H1 (cell line): ENCODE results near the gene SSMEM1. TPM values are rescaled to one million over a fixed set of nuclear protein-coding genes. Genes with fewer than 3 reads are reported as not detected.

ENCODE experiments used
- CTCF ChIA-PET: fragments of 300-600 bp; sonication (Branson Sonifier 250); formaldehyde crosslinking; loops from one replicate; lab custom pipeline; 2021; ENCODE audit not compliant: partially characterized antibody; lab: Charles Lee
- POLR2A ChIA-PET: fragments of 300-600 bp; sonication (Branson Sonifier 250); formaldehyde crosslinking; loops from one replicate; lab custom pipeline; 2021; ENCODE audit warnings: inconsistent platforms; ENCODE audit not compliant: partially characterized antibody; lab: Charles Lee
- DNase-seq, 2 experiments: peaks; one replicate each; pipeline versions ENCODE4 v3.0.0 to v3.0.0-alpha.2; 2010 to 2022; ENCODE audit warnings: low spot score in 2 of 2, low read depth in 1 of 2, mixed read lengths in 1 of 2
- FAIRE-seq: peaks from 2 replicates; lab custom pipeline; 2011; peaks lifted over from hg19 to GRCh38; lab: Jason Lieb, UNC
- H2AFZ ChIP-seq: 2 replicates; pipeline ENCODE4 v1.8.1; 2012; ENCODE audit warnings: low read length, inconsistent platforms
- H2AK5ac ChIP-seq: 2 replicates; pipeline ENCODE4 v1.6.1; 2013; ENCODE audit warnings: low read depth, low read length
- H2BK120ac ChIP-seq: replicated peaks from 2 replicates; pipeline ENCODE3; 2013; ENCODE audit warnings: low read depth, low read length, inconsistent platforms
- H2BK12ac ChIP-seq: 2 replicates; pipeline ENCODE4 v1.6.1; 2013; ENCODE audit warnings: low read depth, low read length
- H2BK15ac ChIP-seq: 2 replicates; pipeline ENCODE4 v1.6.1; 2013; ENCODE audit warnings: low read length
- H2BK20ac ChIP-seq: 2 replicates; pipeline ENCODE4 v1.6.1; 2013; ENCODE audit warnings: low read length
- H2BK5ac ChIP-seq: 2 replicates; pipeline ENCODE4 v1.6.1; 2013; ENCODE audit warnings: low read depth, low read length
- H3K14ac ChIP-seq: 2 replicates; pipeline ENCODE4 v1.6.1; 2013; ENCODE audit warnings: inconsistent platforms; ENCODE audit not compliant: insufficient read length
- H3K18ac ChIP-seq: 2 replicates; pipeline ENCODE4 v1.6.1; 2013; ENCODE audit warnings: low read length; ENCODE audit errors: extremely low read depth
- H3K23ac ChIP-seq: 2 replicates; pipeline ENCODE4 v1.6.1; 2013; ENCODE audit warnings: inconsistent platforms; ENCODE audit not compliant: insufficient read length
- H3K23me2 ChIP-seq: 2 replicates; pipeline ENCODE4 v1.6.1; 2013; ENCODE audit warnings: low read depth, low read length
- H3K27ac ChIP-seq: 2 replicates; pipeline ENCODE4 v1.6.1; 2011; ENCODE audit warnings: low read depth, low read length, inconsistent platforms
- H3K27me3 ChIP-seq, 4 experiments: replicated peaks in 1 of 4; 1 replicate in 1 of 4; 2 replicates in 3 of 4; pipeline versions ENCODE4 v1.6.1 to v1.8.1; 2011 to 2013; ENCODE audit warnings: low read length in 3 of 4, mild to moderate bottlenecking in 3 of 4, inconsistent platforms in 2 of 4, mixed read lengths in 2 of 4, moderate library complexity in 1 of 4; ENCODE audit not compliant: control insufficient read depth in 3 of 4, insufficient read depth in 3 of 4; ENCODE audit errors: extremely low read depth in 1 of 4
- H3K36me3 ChIP-seq, 4 experiments: 2 replicates each; pipeline versions ENCODE4 v1.6.1 to v1.8.1; 2011 to 2013; ENCODE audit warnings: mild to moderate bottlenecking in 4 of 4, low read length in 3 of 4, moderate library complexity in 2 of 4, control low read depth in 1 of 4, inconsistent platforms in 1 of 4; ENCODE audit not compliant: insufficient read depth in 4 of 4, control insufficient read depth in 2 of 4
- H3K4ac ChIP-seq: replicated peaks from 2 replicates; pipeline ENCODE3; 2013; ENCODE audit warnings: low read length, low read depth, mixed read lengths, inconsistent platforms; ENCODE audit not compliant: insufficient read length
- H3K4me1 ChIP-seq, 4 experiments: replicated peaks in 1 of 4; 1 replicate in 1 of 4; 2 replicates in 3 of 4; pipeline versions ENCODE4 v1.6.1 to v1.8.1; 2011 to 2013; ENCODE audit warnings: low read length in 3 of 4, inconsistent platforms in 2 of 4, mixed read lengths in 1 of 4; ENCODE audit not compliant: insufficient read depth in 4 of 4, control insufficient read depth in 3 of 4
- H3K4me2 ChIP-seq, 2 experiments: 2 replicates each; pipeline versions ENCODE4 v1.6.1 to v1.8.1; 2011 to 2013; ENCODE audit warnings: low read depth in 2 of 2, low read length in 2 of 2, control low read depth in 1 of 2, inconsistent platforms in 1 of 2, mild to moderate bottlenecking in 1 of 2; ENCODE audit not compliant: insufficient read depth in 1 of 2
- H3K4me3 ChIP-seq, 4 experiments: fragments of 200-600, 300-600 bp in 1 of 4; sonication (generic), shearing (Covaris generic), sonication (Bioruptor Twin) in 1 of 4; 2 replicates each; pipeline versions ENCODE4 v1.5.1 to v1.8.1; 2011 to 2016; ENCODE audit warnings: low read length in 4 of 4, low read depth in 3 of 4, control low read depth in 2 of 4, inconsistent platforms in 2 of 4, mild to moderate bottlenecking in 2 of 4, mixed read lengths in 1 of 4, moderate library complexity in 1 of 4; ENCODE audit not compliant: insufficient read depth in 2 of 4; ENCODE audit errors: extremely low read depth in 1 of 4
- H3K56ac ChIP-seq: replicated peaks from 2 replicates; pipeline ENCODE3; 2013; ENCODE audit warnings: low read depth, mild to moderate bottlenecking, mixed read lengths, low read length, inconsistent platforms; ENCODE audit not compliant: insufficient read length
- H3K79me1 ChIP-seq: 2 replicates; pipeline ENCODE4 v1.6.1; 2013; ENCODE audit warnings: low read depth, low read length, control low read depth
- H3K79me2 ChIP-seq, 2 experiments: 2 replicates each; pipeline versions ENCODE4 v1.6.1 to v1.8.1; 2012 to 2013; ENCODE audit warnings: low read length in 2 of 2, mild to moderate bottlenecking in 2 of 2, inconsistent platforms in 1 of 2; ENCODE audit not compliant: insufficient read depth in 2 of 2, control insufficient read depth in 1 of 2
- H3K9ac ChIP-seq, 4 experiments: replicated peaks in 1 of 4; 1 replicate in 1 of 4; 2 replicates in 3 of 4; pipeline versions ENCODE4 v1.6.1 to v1.8.1; 2011 to 2013; ENCODE audit warnings: low read depth in 3 of 4, low read length in 3 of 4, control low read depth in 2 of 4, mild to moderate bottlenecking in 2 of 4, moderate library complexity in 2 of 4, inconsistent platforms in 1 of 4; ENCODE audit errors: extremely low read depth in 1 of 4
- H3K9me3 ChIP-seq, 2 experiments: 2 replicates each; pipeline versions ENCODE4 v1.6.1 to v1.8.1; 2012 to 2013; ENCODE audit warnings: mild to moderate bottlenecking in 2 of 2, moderate library complexity in 2 of 2, control low read depth in 1 of 2, inconsistent platforms in 1 of 2, low read depth in 1 of 2, low read length in 1 of 2, mixed read lengths in 1 of 2; ENCODE audit not compliant: insufficient read depth in 2 of 2
- H4K20me1 ChIP-seq, 2 experiments: replicated peaks in 1 of 2; 2 replicates each; pipeline versions ENCODE3 to v1.8.1; 2011 to 2013; ENCODE audit warnings: inconsistent platforms in 2 of 2, low read length in 2 of 2, mild to moderate bottlenecking in 1 of 2; ENCODE audit not compliant: insufficient read depth in 2 of 2, control insufficient read depth in 1 of 2
- H4K5ac ChIP-seq: 2 replicates; pipeline ENCODE4 v1.6.1; 2013; ENCODE audit warnings: low read length, low read depth, mixed read lengths, inconsistent platforms; ENCODE audit not compliant: insufficient read length
- H4K8ac ChIP-seq: 2 replicates; pipeline ENCODE4 v1.8.0; 2013; ENCODE audit warnings: mild to moderate bottlenecking, moderate library complexity, low read length, inconsistent platforms; ENCODE audit not compliant: insufficient read depth; ENCODE audit errors: extremely low read depth
- H4K91ac ChIP-seq: replicated peaks from 2 replicates; pipeline ENCODE3; 2013; ENCODE audit warnings: low read length, mixed read lengths, inconsistent platforms; ENCODE audit not compliant: insufficient read length
- ASH2L ChIP-seq: fragments of 200-600, 300-600 bp; sonication (generic); IDR thresholded peaks from one replicate; pipeline ENCODE4 v1.7.1; 2017; ENCODE audit warnings: low read length
- CREB1 ChIP-seq: IDR thresholded peaks from 2 replicates; pipeline ENCODE4 v1.6.1; 2012; ENCODE audit warnings: inconsistent platforms
- KDM1A ChIP-seq: fragments of 200-600, 300-600 bp; sonication (generic); IDR thresholded peaks from 2 replicates; pipeline ENCODE4 v1.7.1; 2016; ENCODE audit warnings: mild to moderate bottlenecking, low read length, borderline replicate concordance
- NANOG ChIP-seq: IDR thresholded peaks from 2 replicates; pipeline ENCODE4 v1.6.1; 2011; ENCODE audit warnings: low read length, low read depth, mild to moderate bottlenecking, inconsistent platforms; ENCODE audit not compliant: insufficient read depth, poor library complexity, severe bottlenecking
- RNF2 ChIP-seq: fragments of 200-900, 300-1000 bp; sonication (generic); IDR thresholded peaks from 2 replicates; pipeline ENCODE4 v1.7.1; 2016; ENCODE audit warnings: borderline replicate concordance, low read depth, mild to moderate bottlenecking, antibody characterized with exemption, low read length; ENCODE audit not compliant: poor library complexity, severe bottlenecking; ENCODE audit errors: missing control alignments
- WGBS, 2 experiments: shearing (Covaris generic) in 1 of 2; methylation state at CpG; one replicate each; pipeline versions ENCODE4 v1.1.6 to v1.1.7; 2013 to 2015; ENCODE audit warnings: low lambda C conversion rate in 2 of 2, mixed read lengths in 2 of 2, inconsistent platforms in 1 of 2, low coverage in 1 of 2, missing lambda C conversion rate in 1 of 2; ENCODE audit not compliant: insufficient replicate concordance in 2 of 2, insufficient coverage in 1 of 2, insufficient read length in 1 of 2; ENCODE audit errors: extremely low coverage in 1 of 2, missing lambda C conversion rate in 1 of 2; 5-methylcytosine and 5-hydroxymethylcytosine counted together
- polyA plus RNA-seq, 7 experiments: library from polyadenylated mRNA; depleted of rRNA in 3 of 7; stranded (reverse) in 5 of 7; unstranded in 2 of 7; fragments of >200 nt in 5 of 7; fragments of 200-250 nt in 2 of 7; gene quantifications; 1 replicate in 5 of 7; 2 replicates in 1 of 7; 4 replicates in 1 of 7; pipeline versions ENCODE4 v1.2.1 to v1.2.3, GENCODE V29; 2011 to 2013; ENCODE audit warnings: missing spikeins in 2 of 7, mixed read lengths in 2 of 7
- total RNA-seq: library from RNA; stranded (reverse); fragmentation: NEBNext Ultra II Directional; extraction: Animal tissue kit (Norgen Biotek cat#: 25700); gene quantifications from 2 replicates; pipeline ENCODE4 v1.2.1, GENCODE V29; 2021

The SSMEM1 gene
- total and polyA plus RNA-seq, 2 of the 8 experiments (the other 6 are each of a cell fraction or from before 2014, with no cell fraction given) = not detected

- ChIA-PET CTCF (interaction anchor here (0.6 to 1.6 kb wide), 2 partner anchors 11 to 33 kb away, joined by 3 to 4 read pairs; no protein-coding TSS in a partner anchor), POLR2A (no interaction called here)
- Histone ChIP-seq H3K36me3 (no peaks in the 10 kb centered on the region), H2AFZ (no peak overlapping the region), H3K4me3 (no peak overlapping the region), H4K20me1 (no peaks in the 10 kb centered on the region), H3K79me2 (no peaks in the 10 kb centered on the region), H2BK120ac (no peak overlapping the region), H3K4ac (no peak overlapping the region), H2BK15ac (no peak overlapping the region), H3K56ac (no peak overlapping the region), H3K18ac (no peak overlapping the region), H4K5ac (no peak overlapping the region), H3K9ac (no peak overlapping the region), H4K8ac (no peak overlapping the region), H2BK12ac (no peak overlapping the region), H3K27ac (no peak overlapping the region), H2BK20ac (no peak overlapping the region), H3K4me1 (no peaks in the 10 kb centered on the region), H3K23ac (no peak overlapping the region), H3K9me3 (no peaks in the 10 kb centered on the region), H3K27me3 (no peaks in the 10 kb centered on the region), H3K79me1 (no peaks in the 10 kb centered on the region), H3K23me2 (no peaks in the 10 kb centered on the region), H3K14ac (no peak overlapping the region), H2BK5ac (no peak overlapping the region), H4K91ac (no peak overlapping the region), H3K4me2 (no peak overlapping the region), H2AK5ac (no peak overlapping the region)
- TF ChIP-seq NANOG = no peak
- no peak for TF ChIP-seq ASH2L
- TF ChIP-seq RNF2 = no peak
- TF ChIP-seq KDM1A = no peak
- TF ChIP-seq CREB1 = no peak
- DNase-seq = no peak
- WGBS, 2 experiments = 87% methylated on average over 5 of the region's 5 CpGs; no CpG with 5 or more reads in 1 of the 2 experiments
- FAIRE-seq = no peak
Measured at GRCh38 chr7:130210181-130210935, 2.7 kb downstream of the SSMEM1 start.
